ENCODE data around the gene CD163L1.
A peak's percentile ranks its signal among the peaks of the same experiment; 100 is the strongest.
"Not testable (repeated sequence)": the region's sequence is repeated elsewhere in the genome, so short reads cannot be mapped to it uniquely, and the experiment has no call there.

CD163L1 gene

DNA sequence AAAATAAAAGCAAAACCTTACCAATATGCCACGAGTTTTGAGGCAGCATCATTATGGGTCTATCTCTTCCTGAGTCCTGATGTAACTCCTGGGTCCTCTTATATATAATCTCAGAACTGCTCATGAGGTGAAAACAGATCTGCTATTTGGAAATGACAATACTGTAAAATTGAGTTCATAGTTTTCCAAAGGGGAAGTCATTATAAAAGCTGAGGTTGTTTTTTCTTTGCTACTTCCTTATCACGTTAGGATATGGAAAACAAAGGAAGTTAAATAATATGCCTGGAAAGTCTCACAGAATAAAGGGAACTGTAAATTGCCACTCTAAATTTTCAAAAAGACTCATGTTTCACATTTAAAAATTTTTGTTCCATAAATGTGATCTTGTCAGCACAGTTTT, at the start of gene CD163L1:
Gene CD163L1, minus strand, starts transcription at position 78 of the 400 bp plus-strand sequence. Its CDS starts 26 bp downstream, at position 52.
- no peak for DNase-seq (ENCODE audit: low read depth)

- no peak for DNase-seq (ENCODE audit: low read depth)
Observed at GRCh38 chr12:7493006-7493405, 49.1 kb upstream of the CD163L1 start.

DNA sequence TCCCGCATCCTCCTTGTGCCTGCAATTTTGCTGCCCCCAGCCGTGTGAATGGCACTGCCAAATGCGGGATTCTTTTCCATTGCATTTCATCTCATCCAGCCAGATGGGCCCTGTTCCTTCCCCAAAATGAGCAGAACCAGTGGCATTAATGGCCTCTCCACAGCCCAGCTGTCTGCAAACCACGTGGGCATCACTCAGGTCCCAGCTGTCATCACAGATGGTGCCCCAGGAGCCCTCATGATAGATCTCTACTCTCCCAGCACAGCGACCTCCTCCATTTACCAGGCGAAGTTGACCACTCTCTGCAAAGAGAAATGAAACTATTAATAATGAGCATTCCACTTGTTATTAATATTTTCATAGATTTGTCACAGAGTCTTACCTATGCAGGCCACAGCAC, 42.6 kb upstream of the CD163L1 start:
- no peak for DNase-seq (ENCODE audit: low read depth)

GRCh38 chr12:7485095-7485494, 41.1 kb upstream of the CD163L1 start:
- no peak for DNase-seq (ENCODE audit: low read depth)

- no peak for DNase-seq (ENCODE audit: low read depth)
Observed at GRCh38 chr12:7483343-7483742, 39.4 kb upstream of the CD163L1 start.

DNA sequence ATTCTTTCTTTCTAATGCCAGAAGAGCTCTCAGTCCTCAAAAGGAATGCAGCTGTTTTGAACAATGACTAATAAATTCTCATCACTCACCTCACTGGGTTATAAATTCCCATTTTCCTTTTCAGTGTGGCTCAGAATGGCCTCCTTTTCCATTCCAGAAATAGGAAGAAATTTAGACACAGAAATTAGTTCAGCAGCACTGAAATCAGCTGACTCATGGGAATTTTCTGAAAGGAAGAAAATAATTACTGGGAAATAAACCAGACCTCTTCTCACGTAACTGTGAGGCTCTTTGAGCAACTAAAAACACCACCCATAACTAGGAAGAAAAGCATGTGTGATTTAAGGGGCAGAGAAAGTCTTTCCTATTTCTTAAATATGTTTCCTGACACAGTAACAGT, 35.8 kb upstream of the CD163L1 start:
- no peak for DNase-seq (ENCODE audit: low read depth)

- no peak for DNase-seq (ENCODE audit: low read depth)
Observed at GRCh38 chr12:7472060-7472459, 28.1 kb upstream of the CD163L1 start.

- DNase-seq (ENCODE audit: low read depth), result peak; percentile 17
Observed at GRCh38 chr12:7460375-7461259, 16.7 kb upstream of the CD163L1 start.

GRCh38 chr12:7459973-7460372, 16.0 kb upstream of the CD163L1 start:
- DNase-seq (ENCODE audit: low read depth), result no peak

GRCh38 chr12:7451756-7452155, 7.8 kb upstream of the CD163L1 start:
- DNase-seq (ENCODE audit: low read depth), result no peak

DNA sequence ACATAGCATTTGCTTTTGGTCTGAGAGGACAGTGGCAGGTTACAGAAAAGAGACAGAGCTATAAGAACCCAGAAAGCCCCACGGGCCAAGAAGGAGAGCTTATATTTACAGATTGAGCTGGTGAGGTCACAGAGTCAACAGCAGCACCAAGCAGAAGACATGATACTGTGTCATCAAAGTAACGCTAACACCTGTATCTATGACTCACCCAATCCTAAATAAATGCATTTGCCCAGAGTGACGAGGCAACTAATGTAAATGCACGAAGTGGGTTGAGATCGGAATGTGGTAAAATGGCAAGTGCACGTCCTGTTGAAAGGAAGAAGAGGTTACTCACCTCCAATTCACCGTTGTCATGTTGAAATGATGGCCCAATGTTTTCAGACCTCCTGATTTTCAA, 6.7 kb upstream of the CD163L1 start:
- DNase-seq (ENCODE audit: low read depth), result no peak

GRCh38 chr12:7448099-7448498, 4.1 kb upstream of the CD163L1 start:
- DNase-seq (ENCODE audit: low read depth), result no peak

DNA sequence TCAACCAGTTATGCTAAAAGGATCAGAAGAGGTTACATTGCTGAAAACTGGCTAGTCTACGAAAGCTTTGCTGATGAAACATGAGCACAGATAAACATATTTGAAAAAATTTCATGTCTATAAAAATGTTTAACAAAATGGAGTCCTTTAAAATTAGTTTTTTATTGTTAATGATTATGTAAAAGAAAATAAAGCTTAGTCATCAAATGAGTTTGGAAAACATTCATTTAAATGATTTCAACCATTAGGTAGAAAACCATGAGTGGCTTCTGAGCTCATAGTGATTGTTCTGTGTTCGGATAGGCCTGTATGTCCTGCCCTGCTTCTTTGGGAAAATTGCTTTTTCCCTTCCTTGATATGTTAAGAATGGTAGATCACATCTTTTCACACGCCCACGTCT, 584 bp upstream of the CD163L1 start:
- no peak for DNase-seq (ENCODE audit: low read depth)

DNA sequence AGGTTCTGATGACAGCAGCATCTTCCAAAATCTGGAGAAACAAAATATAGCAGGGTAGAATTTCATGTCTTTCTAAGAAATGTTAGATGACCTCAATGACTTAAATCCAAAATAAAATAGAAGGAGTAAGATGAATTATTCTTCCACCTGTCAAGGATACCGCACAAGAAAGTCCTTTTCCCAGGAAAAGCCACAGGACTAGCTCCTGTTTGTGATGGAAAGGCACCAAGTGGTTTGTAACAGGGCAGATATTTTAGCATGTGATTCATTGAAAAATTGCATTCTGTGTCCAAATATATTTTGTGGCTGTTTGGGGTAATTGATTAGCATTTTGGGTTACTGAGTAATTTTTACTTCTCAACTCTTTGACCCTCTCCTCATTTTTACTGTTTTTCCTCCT, 2.7 kb downstream of the CD163L1 start:
- DNase-seq (ENCODE audit: low read depth), result no peak

GRCh38 chr12:7439579-7440505, 4.1 kb downstream of the CD163L1 start:
- DNase-seq (ENCODE audit: low read depth), result peak; percentile 33

- not testable (repeated sequence) for DNase-seq (ENCODE audit: low read depth)
Observed at GRCh38 chr12:7438291-7438995, 5.5 kb downstream of the CD163L1 start.

- DNase-seq (ENCODE audit: low read depth), result not testable (repeated sequence)
Observed at GRCh38 chr12:7437494-7437893, 6.5 kb downstream of the CD163L1 start.

DNA sequence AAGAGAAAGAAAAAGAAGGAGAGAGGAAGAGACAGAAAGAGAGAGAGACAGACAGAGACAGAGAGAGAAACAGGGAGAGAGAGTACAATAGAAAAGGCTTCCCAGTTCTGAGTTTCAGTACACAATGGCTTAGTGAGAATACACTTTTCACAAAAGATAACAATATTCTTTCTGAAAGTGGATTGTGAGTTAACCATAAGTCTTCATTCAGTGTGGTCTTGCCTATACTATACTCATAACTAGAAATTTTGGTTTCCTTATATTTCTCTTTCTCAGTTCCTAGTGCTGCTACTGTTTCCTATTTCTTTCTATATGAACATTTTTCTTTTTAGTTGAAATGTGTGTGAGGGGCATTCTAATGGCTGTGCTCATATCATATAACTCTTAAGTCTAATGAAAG, 9.3 kb downstream of the CD163L1 start:
- no peak for DNase-seq (ENCODE audit: low read depth)

- no peak for DNase-seq (ENCODE audit: low read depth)
Observed at GRCh38 chr12:7433276-7433822, 10.6 kb downstream of the CD163L1 start.

DNA sequence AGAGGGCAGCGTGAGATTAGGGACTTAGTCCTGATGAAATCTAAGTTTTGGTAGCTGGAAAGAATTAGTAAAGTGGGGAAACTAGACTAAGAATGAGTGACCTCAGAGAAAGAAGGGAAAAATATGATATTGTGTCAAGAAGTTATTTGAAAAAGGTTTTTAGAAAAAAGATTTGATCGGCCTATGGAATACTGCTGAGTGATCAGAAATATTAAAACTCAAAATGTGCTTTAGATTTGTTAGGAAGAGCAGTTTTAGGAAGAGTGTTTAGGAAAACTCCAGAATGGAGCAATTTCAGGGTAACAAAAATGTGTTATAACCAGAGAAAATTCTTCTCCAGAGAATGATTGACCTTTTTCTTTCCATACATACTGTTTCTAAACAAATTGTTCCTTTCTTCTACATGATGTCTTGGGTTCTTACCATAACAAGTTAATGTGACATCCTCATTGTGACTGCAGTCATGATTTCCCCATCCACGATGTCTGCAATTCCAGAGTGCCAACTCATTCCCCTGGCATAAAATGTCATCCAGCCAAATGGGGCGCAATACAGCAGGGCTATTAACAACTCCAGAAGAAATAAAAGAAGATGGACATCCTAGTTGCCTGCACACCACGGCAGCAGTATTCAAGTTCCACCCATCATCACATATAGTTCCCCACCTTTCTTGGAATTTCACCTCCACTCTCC, 11.8 kb downstream of the CD163L1 start:
- DNase-seq (ENCODE audit: low read depth), result no peak

DNA sequence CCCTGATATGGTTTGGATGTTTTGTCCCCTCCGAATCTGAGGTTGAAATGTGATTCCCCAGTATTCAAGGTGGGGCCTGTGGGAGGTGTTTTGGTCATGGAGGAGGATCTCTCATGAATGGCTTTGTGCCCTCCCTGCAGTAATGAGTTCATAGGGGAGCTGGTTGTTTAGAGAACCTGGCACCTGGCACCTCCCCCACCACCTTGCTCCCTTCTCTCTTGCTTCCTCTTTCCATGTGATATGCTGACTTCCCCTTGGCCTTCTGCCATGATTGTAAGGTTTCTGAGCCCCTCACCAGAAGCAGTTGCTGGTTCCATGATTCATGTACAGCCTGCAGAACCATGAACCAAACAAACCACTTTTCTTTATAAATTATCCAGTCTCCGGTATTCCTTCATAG, 32.6 kb downstream of the CD163L1 start:
- DNase-seq (ENCODE audit: low read depth), result no peak
